HepG2 (cell line): ENCODE results near the gene TMEM255B. TPM values are rescaled to one million over a fixed set of nuclear protein-coding genes. Genes with fewer than 3 reads are reported as not detected.

ENCODE experiments used
- DZIP1 ChIP-seq: sonication (generic); formaldehyde crosslinking; IDR thresholded peaks from 2 replicates; pipeline ENCODE4 v1.5.0; 2020; ENCODE audit warnings: mild to moderate bottlenecking, missing genetic modification reagents
- FOSL2 ChIP-seq: sonication (generic); formaldehyde crosslinking; IDR thresholded peaks from 2 replicates; pipeline ENCODE4 v1.4.0; 2020; ENCODE audit warnings: missing genetic modification reagents
- GPN1 ChIP-seq: sonication (generic); formaldehyde crosslinking; IDR thresholded peaks from 2 replicates; pipeline ENCODE4 v1.5.1; 2020; ENCODE audit warnings: missing genetic modification reagents, borderline replicate concordance
- GRHL1 ChIP-seq: sonication (generic); formaldehyde crosslinking; conservative IDR thresholded peaks from 2 replicates; pipeline ENCODE4 v1.8.0; 2022; ENCODE audit warnings: missing genetic modification reagents
- KDM1A ChIP-seq: IDR thresholded peaks from 2 replicates; pipeline ENCODE4 v1.6.1; 2016; ENCODE audit warnings: missing compliant biosample characterization
- KDM6A ChIP-seq: IDR thresholded peaks from 2 replicates; pipeline ENCODE4 v1.6.1; 2016; ENCODE audit warnings: low read depth
- MED1 ChIP-seq: sonication (generic); formaldehyde crosslinking; IDR thresholded peaks from 2 replicates; pipeline ENCODE4 v1.4.0; 2020; ENCODE audit warnings: missing genetic modification reagents
- NFRKB ChIP-seq: fragments of 450-650 bp; IDR thresholded peaks from 2 replicates; pipeline ENCODE4 v1.6.1; 2017
- RAD21 ChIP-seq: fragments of 450-650 bp; formaldehyde crosslinking; IDR thresholded peaks from 2 replicates; pipeline ENCODE4 v1.5.0; 2020; ENCODE audit warnings: mild to moderate bottlenecking
- RARA ChIP-seq: IDR thresholded peaks from 2 replicates; pipeline ENCODE4 v1.6.1; 2016; ENCODE audit warnings: missing genetic modification reagents, missing compliant biosample characterization
- ZBED4 ChIP-seq: sonication (generic); formaldehyde crosslinking; IDR thresholded peaks from 2 replicates; pipeline ENCODE4 v1.4.0; 2020; ENCODE audit warnings: missing genetic modification reagents, borderline replicate concordance
- ZBTB3 ChIP-seq: sonication (generic); formaldehyde crosslinking; IDR thresholded peaks from 2 replicates; pipeline ENCODE4 v1.4.0; 2020; ENCODE audit warnings: low read depth, mild to moderate bottlenecking, moderate library complexity, missing genetic modification reagents, borderline replicate concordance
- ZFP91 ChIP-seq: sonication (generic); formaldehyde crosslinking; IDR thresholded peaks from 2 replicates; pipeline ENCODE4 v1.9.0; 2022; ENCODE audit warnings: missing genetic modification reagents, mild to moderate bottlenecking, borderline replicate concordance
- ZNF326 ChIP-seq: sonication (generic); formaldehyde crosslinking; IDR thresholded peaks from 2 replicates; pipeline ENCODE4 v1.4.0; 2020; ENCODE audit warnings: missing genetic modification reagents, borderline replicate concordance
- ZNF33A ChIP-seq: sonication (generic); formaldehyde crosslinking; IDR thresholded peaks from 2 replicates; pipeline ENCODE4 v1.5.1; 2020; ENCODE audit warnings: missing genetic modification reagents, mild to moderate bottlenecking, moderate library complexity, borderline replicate concordance
- ZNF414 ChIP-seq: sonication (generic); formaldehyde crosslinking; IDR thresholded peaks from 2 replicates; pipeline ENCODE4 v1.5.0; 2020; ENCODE audit warnings: missing genetic modification reagents
- ZNF530 ChIP-seq: sonication (generic); formaldehyde crosslinking; IDR thresholded peaks from 2 replicates; pipeline ENCODE4 v1.5.0; 2020; ENCODE audit warnings: low read depth, mild to moderate bottlenecking, missing genetic modification reagents
- ZNF773 ChIP-seq: sonication (generic); formaldehyde crosslinking; IDR thresholded peaks from 2 replicates; pipeline ENCODE4 v1.4.0; 2020; ENCODE audit warnings: missing genetic modification reagents, borderline replicate concordance
- ZSCAN21 ChIP-seq: sonication (generic); formaldehyde crosslinking; IDR thresholded peaks from 2 replicates; pipeline ENCODE4 v1.8.0; 2022; ENCODE audit warnings: mild to moderate bottlenecking, missing genetic modification reagents, moderate library complexity, borderline replicate concordance
- polyA plus RNA-seq, 8 experiments: library from polyadenylated mRNA; depleted of rRNA in 3 of 8; stranded (reverse) in 7 of 8; unstranded in 1 of 8; fragments of >200 nt; fragmentation: Illumina TruSeq in 4 of 8; extraction: Trizol in 4 of 8; gene quantifications; 2 replicates each; pipeline versions ENCODE4 v1.2.1 to v1.2.3, GENCODE V29; 2011 to 2016; ENCODE audit warnings: low read depth in 4 of 8, missing spikeins in 1 of 8, mixed read lengths in 1 of 8; ENCODE audit not compliant: insufficient read depth in 1 of 8
- total RNA-seq, 5 experiments: library from RNA; depleted of rRNA; stranded (reverse); fragments of >200 nt; fragmentation: Illumina TruSeq; extraction: Trizol; gene quantifications; 2 replicates each; pipeline ENCODE4 v1.2.3, GENCODE V29; 2016; ENCODE audit warnings: low read depth in 1 of 5

The TMEM255B gene
- total and polyA plus RNA-seq, 2 of the 13 experiments (the other 11 are each of a cell fraction or from before 2014, with no cell fraction given) = not detected

GRCh38 chr13:113837560-113838355 lies 78.7 kb downstream of the TMEM255B start (continued):
- no peak for TF ChIP-seq DZIP1 (CRISPR knock-in tag)
- TF ChIP-seq GPN1 (CRISPR knock-in tag) = no peak
- no peak for TF ChIP-seq ZNF414 (CRISPR knock-in tag)
- no peak for TF ChIP-seq ZFP91 (CRISPR knock-in tag)
- TF ChIP-seq RARA (CRISPR knock-in tag) = no peak
- peak; percentile 90 for TF ChIP-seq FOSL2 (CRISPR knock-in tag)
- TF ChIP-seq ZBED4 (CRISPR knock-in tag) = no peak
- TF ChIP-seq RAD21 = no peak
- no peak for TF ChIP-seq ZNF773 (CRISPR knock-in tag)
- no peak for TF ChIP-seq GRHL1 (CRISPR knock-in tag)
- TF ChIP-seq NFRKB = no peak
- TF ChIP-seq MED1 (CRISPR knock-in tag) = no peak
- TF ChIP-seq KDM6A (CRISPR knock-in tag) = no peak
- TF ChIP-seq KDM1A = no peak
- TF ChIP-seq ZNF530 (CRISPR knock-in tag) = no peak
- no peak for TF ChIP-seq ZBTB3 (CRISPR knock-in tag)
- no peak for TF ChIP-seq ZSCAN21
- no peak for TF ChIP-seq ZNF33A
- no peak for TF ChIP-seq ZNF326 (CRISPR knock-in tag)
